ENCODE results near the gene MS4A18. TPM values are rescaled to one million over a fixed set of nuclear protein-coding genes. Genes with fewer than 3 reads are reported as not detected.
A peak's percentile ranks its signal among the peaks of the same experiment; 100 is the strongest.
"Not testable (repeated sequence)": the region's sequence is repeated elsewhere in the genome, so short reads cannot be mapped to it uniquely, and the experiment has no call there.

MS4A18 gene
- total RNA-seq, 1 experiment from 2014 or later = not detected

DNA sequence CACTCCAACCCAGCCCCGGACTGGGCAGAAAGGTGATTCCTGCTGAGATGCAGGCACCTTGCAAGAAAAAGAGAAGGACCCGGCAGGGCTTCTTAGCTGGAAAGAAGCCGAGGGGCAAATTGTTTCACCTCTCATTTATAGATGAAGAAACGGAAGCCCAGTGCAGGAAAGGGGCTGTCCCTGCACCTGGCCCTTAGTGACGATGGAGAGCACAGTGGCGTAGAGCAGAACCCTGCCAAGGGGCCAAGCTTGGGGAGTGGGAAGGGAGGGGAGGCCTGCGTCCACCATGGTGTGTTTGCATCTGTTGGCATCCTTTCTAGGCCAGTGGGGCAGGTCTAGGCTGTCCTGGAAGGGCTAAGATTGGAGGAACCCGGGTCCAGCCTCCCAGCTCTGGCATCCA lies 24.3 kb downstream of the MS4A18 start:
- no peak for DNase-seq
- Histone ChIP-seq H3K4me3 (ENCODE audit: insufficient read depth, low read depth, low read length) (no peak overlapping the region), H3K27me3 (ENCODE audit: control insufficient read depth, insufficient read depth, low read length) (no peaks in the 10 kb centered on the region), H3K36me3 (replicated peaks; ENCODE audit: control insufficient read depth, insufficient read depth, low read length) (no peaks in the 10 kb centered on the region)

DNA sequence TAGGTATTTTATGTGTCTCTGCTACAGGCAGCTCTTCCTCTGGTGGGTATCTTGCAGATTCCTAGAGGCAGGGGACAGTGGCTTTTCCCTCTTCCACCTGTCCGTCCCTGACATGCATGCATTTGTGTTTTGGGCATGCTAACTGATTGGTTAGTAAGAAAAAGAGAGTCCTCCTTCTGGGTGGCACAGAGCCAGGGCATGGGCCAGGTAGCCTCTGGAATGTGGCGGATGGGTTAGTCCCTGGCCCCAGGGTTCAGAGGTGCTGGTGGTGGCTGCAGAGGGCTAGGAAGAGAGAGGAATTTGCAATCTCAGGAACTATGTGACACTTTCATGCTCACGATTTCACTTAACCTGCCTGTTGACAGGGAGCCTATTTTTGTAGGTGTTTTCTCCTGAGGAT lies 26.4 kb downstream of the MS4A18 start:
- Histone ChIP-seq H3K27me3 (ENCODE audit: control insufficient read depth, insufficient read depth, low read length) (no peaks in the 10 kb centered on the region), H3K36me3 (replicated peaks; ENCODE audit: control insufficient read depth, insufficient read depth, low read length) (no peaks in the 10 kb centered on the region), H3K4me3 (ENCODE audit: insufficient read depth, low read depth, low read length) (no peak overlapping the region)
- DNase-seq = no peak

DNA sequence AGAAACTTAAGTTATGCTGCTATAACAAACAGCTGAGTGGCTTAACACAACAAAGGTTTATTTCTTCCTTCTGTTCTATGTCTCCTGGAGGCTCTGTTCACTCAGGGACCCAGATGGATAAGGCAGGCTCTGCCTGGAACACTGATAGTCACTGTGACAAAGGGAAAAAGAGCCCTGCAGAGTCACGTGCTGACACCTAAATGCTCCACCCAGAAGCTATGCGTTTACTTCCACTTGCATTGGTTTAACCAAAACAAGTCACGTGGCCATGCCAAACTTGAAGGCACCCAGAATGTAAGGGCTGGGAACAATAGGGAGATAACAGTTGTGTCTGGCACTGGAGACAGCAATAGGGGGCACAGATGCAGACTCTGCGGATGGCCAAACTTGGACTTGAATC lies 28.8 kb downstream of the MS4A18 start:
- Histone ChIP-seq H3K36me3 (replicated peaks; ENCODE audit: control insufficient read depth, insufficient read depth, low read length) (no peaks in the 10 kb centered on the region), H3K27me3 (ENCODE audit: control insufficient read depth, insufficient read depth, low read length) (no peaks in the 10 kb centered on the region), H3K4me3 (ENCODE audit: insufficient read depth, low read depth, low read length) (no peak overlapping the region)
- no peak for DNase-seq

DNA sequence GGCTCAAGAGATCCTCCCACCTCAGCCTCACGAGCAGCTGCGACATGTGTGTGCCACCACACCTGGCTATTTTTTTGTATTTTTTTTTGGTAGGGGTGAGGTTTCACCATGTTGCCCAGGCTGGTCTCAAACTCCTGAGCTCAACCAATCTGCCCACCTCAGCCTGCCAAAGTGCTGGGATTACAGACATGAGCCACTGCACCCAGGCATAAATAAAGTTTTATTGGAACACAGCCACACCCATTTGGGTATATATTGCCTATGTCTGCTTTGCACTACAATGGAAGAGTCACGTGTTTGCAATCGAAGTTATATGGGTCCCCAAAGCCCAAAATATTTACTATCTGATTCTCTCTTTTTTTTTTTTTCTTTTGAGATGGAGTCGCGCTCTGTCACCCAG lies 30.4 kb downstream of the MS4A18 start:
- DNase-seq = no peak
- Histone ChIP-seq H3K4me3 (ENCODE audit: insufficient read depth, low read depth, low read length) (no peak overlapping the region), H3K36me3 (replicated peaks; ENCODE audit: control insufficient read depth, insufficient read depth, low read length) (no peaks in the 10 kb centered on the region), H3K27me3 (ENCODE audit: control insufficient read depth, insufficient read depth, low read length) (no peaks in the 10 kb centered on the region)

DNA sequence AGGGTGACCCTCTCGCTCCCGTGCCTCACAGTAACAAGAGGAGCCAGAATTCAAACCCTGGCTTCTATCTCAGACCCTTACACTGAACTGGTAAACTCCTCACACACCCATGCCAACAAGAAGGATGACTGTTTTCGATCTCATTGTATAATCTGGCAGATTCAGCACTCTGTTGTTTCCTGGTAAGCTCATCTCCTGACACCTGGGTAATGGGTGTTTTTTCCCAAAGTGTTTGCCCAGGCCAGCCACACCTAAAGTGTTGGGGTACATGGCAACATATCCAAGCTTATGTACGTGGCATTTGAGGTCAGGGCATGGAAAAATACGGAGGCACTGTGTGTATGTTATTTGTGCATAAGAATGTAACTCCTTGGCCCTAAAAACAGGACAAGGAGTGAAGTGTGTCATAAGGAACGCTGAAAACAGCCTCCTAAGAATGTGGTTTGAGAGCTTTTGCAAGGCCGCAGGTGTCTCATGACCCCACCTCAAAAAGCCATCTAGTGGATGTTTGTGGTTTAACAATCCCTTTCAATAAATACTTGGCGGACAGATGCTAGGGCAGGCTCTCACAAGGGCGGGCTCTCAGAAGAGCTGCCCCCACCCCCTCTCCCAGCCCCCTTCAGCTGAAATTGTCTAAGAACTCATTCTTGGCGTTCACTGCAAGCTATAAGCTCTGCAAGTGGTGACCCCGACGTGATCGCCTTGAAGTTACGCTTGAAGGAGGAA lies 31.9 kb downstream of the MS4A18 start, which contains the start of gene MS4A15:
Gene MS4A15 (plus strand): TSS at position 561 of the 726 bp plus-strand sequence. CDS start 6,867 bp downstream, outside the sequence.
- H3K4me3 ChIP-seq (ENCODE audit: insufficient read depth, low read depth, low read length) = no peak within 1 kb of the TSS
- peak; percentile 82 for DNase-seq
- H3K36me3 ChIP-seq (replicated peaks; ENCODE audit: control insufficient read depth, insufficient read depth, low read length) = no peaks in the 10 kb centered on the region
- no peaks in the 10 kb centered on the region for H3K27me3 ChIP-seq (ENCODE audit: control insufficient read depth, insufficient read depth, low read length)

DNA sequence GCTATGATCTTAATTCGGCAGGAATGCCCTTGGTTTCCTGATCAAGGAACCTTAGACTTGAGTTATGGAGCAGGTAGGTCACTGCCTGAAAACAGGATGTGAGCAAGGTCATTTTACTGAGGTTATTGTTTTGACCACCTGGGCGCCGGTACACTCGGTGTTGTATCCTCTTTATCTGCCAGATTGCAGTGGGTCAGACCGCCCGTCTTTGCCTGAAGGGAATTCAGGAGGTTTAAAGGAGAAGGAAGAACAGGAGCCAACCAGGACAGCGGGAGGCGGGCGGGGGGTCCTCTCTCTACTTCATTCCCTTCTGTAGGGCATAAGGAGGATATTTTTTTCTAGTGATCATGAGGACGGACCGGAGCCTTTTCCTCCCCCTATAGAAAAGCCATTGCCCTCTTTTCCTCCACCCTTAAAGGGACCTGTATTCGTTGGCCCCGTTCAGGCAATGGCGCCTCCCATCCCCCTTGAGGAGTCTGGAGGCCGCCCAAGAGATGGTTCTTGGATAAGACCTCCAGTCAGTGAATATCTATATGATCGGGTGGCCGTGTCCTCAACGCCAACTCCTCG lies 32.8 kb downstream of the MS4A18 start:
- DNase-seq = no peak
- H3K36me3 ChIP-seq (replicated peaks; ENCODE audit: control insufficient read depth, insufficient read depth, low read length) = no peaks in the 10 kb centered on the region
- H3K27me3 ChIP-seq (ENCODE audit: control insufficient read depth, insufficient read depth, low read length) = no peaks in the 10 kb centered on the region
- H3K4me3 ChIP-seq (ENCODE audit: insufficient read depth, low read depth, low read length) = no peak overlapping the region

DNA sequence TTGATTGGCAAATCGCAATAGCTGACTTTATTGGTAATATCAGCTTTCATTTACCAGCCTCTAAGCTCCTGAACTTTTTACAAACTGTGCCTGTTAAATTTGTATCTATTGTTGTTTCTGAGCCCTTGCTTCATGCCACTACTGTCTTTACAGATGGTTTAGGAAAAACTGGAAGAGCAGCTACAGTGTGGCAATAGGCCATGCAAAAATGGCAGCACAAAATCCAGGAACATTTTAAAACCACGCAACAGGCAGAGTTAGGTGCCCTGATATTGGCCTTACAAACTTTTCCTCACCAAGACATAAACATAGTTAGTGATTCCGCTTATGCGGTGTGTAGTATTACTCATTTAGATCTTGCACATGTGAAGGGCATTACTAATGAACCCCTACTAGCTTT lies 34.2 kb downstream of the MS4A18 start:
- H3K36me3 ChIP-seq (replicated peaks; ENCODE audit: control insufficient read depth, insufficient read depth, low read length); H3K4me3 ChIP-seq (ENCODE audit: insufficient read depth, low read depth, low read length); DNase-seq; H3K27me3 ChIP-seq (ENCODE audit: control insufficient read depth, insufficient read depth, low read length): not testable (repeated sequence)

DNA sequence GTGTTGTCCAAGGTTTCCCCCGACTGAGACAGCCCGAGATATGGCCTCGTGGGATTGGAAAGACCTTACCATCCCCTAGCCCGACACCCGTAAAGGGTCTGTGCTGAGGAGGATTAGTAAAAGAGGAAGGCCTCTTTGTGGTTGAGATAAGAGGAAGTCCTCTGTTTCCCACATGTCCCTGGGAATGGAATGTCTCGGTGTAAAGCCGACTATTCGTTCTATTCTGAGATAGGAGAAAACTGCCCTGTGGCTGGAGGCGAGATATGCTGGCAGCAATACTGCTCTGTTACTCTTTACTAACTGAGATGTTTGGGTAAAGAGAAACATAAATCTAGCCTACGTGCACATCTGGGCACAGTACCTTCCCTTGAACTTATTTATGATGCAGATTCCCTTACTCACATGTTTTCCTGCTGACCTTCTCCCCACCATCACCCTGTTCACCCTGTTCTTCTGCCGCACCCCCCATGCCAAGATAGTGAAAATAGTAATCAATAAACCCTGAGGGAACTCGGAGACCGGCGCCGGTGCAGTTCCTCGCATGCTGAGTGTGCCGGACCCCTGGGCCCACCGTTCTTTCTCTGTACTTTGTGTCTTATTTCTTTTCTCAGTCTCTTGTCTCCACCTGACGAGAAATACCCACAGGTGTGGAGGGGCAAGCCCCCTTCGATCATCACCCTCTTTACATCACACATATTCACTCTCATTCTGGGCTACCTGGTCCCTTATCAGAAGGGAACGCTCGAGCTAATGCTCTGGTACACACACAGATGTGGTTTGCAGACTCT lies 35.1 kb downstream of the MS4A18 start:
- not testable (repeated sequence) for H3K27me3 ChIP-seq (ENCODE audit: control insufficient read depth, insufficient read depth, low read length); DNase-seq; H3K36me3 ChIP-seq (replicated peaks; ENCODE audit: control insufficient read depth, insufficient read depth, low read length); H3K4me3 ChIP-seq (ENCODE audit: insufficient read depth, low read depth, low read length)

DNA sequence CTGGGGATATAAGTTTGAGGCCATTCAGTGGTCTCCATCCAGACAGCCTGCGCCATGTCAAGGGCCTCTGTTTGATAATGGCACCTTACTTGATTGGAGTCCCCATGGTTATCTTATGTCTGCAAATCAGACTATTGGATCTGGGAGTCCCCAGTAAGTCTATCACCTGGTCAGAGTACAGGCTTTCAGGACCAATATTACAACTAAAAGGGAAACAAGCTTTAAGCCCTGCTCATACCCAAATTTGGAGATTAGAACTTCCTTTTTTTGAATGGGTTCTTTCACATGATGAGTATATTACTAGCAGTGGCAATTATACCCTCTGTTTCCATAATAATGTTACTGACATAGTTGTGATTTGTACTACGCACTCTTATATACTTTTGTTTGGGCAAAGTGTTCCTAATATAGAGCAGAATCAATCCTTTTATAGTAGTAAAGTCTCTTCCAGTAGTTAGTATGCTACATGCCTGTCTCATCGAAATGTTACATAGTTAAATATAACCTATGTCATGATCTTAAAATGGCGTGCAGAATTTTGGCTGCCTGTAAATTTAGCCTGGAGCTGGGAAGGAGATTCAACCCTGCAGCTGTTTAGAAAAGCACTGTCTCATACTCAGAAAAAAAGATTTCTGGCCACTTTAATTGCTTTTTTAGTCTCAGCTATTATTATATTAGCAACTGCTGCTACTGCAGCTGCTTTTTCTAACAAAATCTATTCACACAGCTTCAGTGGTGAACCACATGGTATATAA lies 37.1 kb downstream of the MS4A18 start:
- no peaks in the 10 kb centered on the region for H3K36me3 ChIP-seq (replicated peaks; ENCODE audit: control insufficient read depth, insufficient read depth, low read length)
- H3K4me3 ChIP-seq (ENCODE audit: insufficient read depth, low read depth, low read length) = no peak overlapping the region
- no peak for DNase-seq
- no peaks in the 10 kb centered on the region for H3K27me3 ChIP-seq (ENCODE audit: control insufficient read depth, insufficient read depth, low read length)

DNA sequence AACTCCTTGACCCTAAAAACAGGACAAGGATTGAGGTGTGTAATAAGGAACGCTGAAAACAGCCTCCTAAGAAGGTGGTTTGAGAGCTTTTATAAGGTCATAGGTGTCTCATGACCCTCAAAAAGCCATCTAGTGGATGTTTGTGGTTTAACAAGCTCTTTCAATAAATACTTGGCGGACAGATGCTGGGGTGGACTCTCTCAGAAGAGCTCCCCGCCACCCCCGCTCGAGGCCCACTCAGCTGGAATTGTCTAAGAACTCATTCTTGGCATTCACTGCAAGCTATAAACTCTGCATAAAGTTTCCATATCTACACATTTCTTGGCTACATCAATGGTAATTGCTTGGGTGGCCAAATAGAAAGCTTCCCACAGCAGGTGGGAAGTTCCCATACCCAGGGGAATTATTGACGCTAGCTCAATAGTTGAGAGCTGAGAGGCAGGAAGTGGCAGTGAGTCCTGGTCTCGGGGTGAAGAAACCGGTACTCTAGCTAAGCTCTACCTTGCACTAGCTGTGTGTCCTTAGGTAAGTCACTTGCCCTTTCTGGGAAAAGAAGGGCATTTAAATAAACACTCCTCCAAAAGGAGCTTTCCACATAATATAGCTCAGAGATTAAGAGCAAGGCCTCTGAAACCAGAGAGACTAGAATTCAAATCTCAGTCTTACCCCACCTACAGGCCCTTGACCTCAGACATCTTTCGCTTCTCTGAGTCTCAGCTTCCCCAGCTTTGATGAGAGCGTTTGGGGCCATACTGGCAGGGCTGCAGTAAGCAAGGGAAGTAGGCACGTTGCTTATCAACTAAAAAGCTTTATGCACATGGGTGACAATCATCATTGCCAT lies 38.6 kb downstream of the MS4A18 start:
- H3K27me3 ChIP-seq (ENCODE audit: control insufficient read depth, insufficient read depth, low read length) = no peaks in the 10 kb centered on the region
- H3K4me3 ChIP-seq (ENCODE audit: insufficient read depth, low read depth, low read length) = no peak overlapping the region
- peak; percentile 71 for DNase-seq
- no peaks in the 10 kb centered on the region for H3K36me3 ChIP-seq (replicated peaks; ENCODE audit: control insufficient read depth, insufficient read depth, low read length)

DNA sequence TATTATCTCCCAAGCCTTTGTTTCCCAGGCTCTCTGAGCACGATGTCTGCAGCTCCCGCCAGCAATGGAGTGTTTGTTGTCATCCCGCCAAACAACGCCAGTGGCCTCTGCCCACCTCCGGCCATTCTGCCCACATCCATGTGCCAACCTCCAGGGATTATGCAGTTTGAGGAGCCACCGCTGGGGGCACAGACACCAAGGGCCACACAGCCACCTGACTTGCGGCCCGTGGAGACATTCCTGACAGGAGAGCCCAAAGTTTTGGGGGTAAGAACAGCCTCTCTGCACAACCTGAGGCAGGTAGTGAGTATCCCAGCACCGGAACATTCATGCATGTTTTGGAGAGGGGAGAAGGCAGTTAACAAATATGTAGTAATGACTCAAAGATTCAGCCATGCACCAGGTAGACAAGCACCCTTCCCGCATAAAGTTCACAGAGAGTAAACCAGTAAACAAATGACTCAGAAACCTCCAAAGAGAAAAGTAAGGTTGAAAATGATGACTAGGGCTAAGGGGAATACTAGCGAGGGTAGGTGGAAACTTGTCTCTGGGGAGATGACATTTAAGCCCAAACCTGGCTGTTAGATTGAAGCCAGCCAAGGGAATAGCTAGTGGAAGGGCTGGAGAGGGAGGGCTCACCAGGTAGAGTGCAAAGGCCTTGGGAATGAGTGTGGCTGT lies 39.3 kb downstream of the MS4A18 start:
- no peak for DNase-seq
- no peaks in the 10 kb centered on the region for H3K36me3 ChIP-seq (replicated peaks; ENCODE audit: control insufficient read depth, insufficient read depth, low read length)

DNA sequence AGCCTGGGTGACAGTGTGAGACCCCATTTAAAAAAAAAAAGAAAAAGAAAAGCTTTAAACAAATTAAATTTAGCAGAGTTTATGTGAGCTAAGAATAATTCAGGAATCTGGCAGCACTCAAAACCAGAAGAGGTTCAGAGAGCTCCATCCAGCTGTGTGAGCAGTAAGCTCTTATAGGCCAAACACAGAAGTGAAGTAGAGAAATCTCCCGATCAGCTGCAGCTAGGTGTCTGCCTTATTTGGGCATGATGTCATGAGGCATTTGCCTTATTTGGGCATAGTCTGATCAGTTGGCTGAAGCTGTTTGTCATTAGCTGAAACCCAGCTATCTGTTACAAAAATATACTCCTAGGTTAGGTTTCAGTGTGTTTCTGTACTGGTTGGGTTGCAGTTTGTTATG lies 40.4 kb downstream of the MS4A18 start:
- Histone ChIP-seq H3K36me3 (replicated peaks; ENCODE audit: control insufficient read depth, insufficient read depth, low read length) (no peaks in the 10 kb centered on the region), H3K4me3 (ENCODE audit: insufficient read depth, low read depth, low read length) (no peak overlapping the region), H3K27me3 (ENCODE audit: control insufficient read depth, insufficient read depth, low read length) (no peaks in the 10 kb centered on the region)
- DNase-seq = no peak

More for the DNA sequence above, 39.3 kb downstream of the MS4A18 start:
- Histone ChIP-seq H3K27me3 (ENCODE audit: control insufficient read depth, insufficient read depth, low read length) (no peaks in the 10 kb centered on the region), H3K4me3 (ENCODE audit: insufficient read depth, low read depth, low read length) (no peak overlapping the region)

DNA sequence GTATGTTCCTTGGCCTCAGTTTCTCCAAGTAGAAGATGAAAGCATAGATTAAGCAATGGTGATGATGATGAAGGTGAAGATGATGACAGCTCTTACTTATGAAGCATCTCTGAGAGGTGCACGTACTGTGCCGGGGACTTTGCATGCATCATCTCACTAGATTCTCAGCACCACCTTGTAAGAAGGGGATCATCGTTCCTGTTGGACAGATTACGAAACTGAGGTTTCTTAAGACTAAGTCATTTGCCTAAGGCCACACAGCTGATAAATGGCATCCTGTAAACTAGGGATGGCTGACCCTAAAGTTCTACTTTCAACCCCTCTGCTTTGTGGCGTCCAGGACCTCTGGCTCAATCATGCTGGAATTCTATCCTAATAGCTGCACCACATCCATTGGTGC lies 40.8 kb downstream of the MS4A18 start:
- Histone ChIP-seq H3K36me3 (replicated peaks; ENCODE audit: control insufficient read depth, insufficient read depth, low read length) (no peaks in the 10 kb centered on the region), H3K4me3 (ENCODE audit: insufficient read depth, low read depth, low read length) (no peak overlapping the region), H3K27me3 (ENCODE audit: control insufficient read depth, insufficient read depth, low read length) (no peaks in the 10 kb centered on the region)
- DNase-seq = no peak
